SK-N-SH (cell line): ENCODE measurements around the gene IPO4. TPM values are rescaled to one million over a fixed set of nuclear protein-coding genes. Genes with fewer than 3 reads are reported as not detected.

Experiments used
- CTCF ChIA-PET: fragments of 300-600, 350-600 bp; formaldehyde crosslinking; extraction: SDS; loops from one replicate; lab custom pipeline; 2021; lab: Yijun Ruan, JAX
- POLR2A ChIA-PET: fragments of 350-600 bp; sonication (Branson Sonifier 250); formaldehyde crosslinking; extraction: SDS; loops from one replicate; lab custom pipeline; 2020; ENCODE audit warnings: antibody characterized with exemption, inconsistent platforms; lab: Yijun Ruan, JAX
- DNase-seq: peaks from one replicate; pipeline ENCODE4 v3.0.0; 2012
- H2AFZ ChIP-seq: fragments of 200-600 bp; sonication (generic); 2 replicates; pipeline ENCODE4 v1.8.1; 2016; ENCODE audit warnings: antibody characterized with exemption, mild to moderate bottlenecking, low read depth
- H3F3A ChIP-seq: fragments of 200-600 bp; sonication (generic); replicated peaks from 2 replicates; pipeline ENCODE3; 2016; ENCODE audit warnings: antibody characterized with exemption, mild to moderate bottlenecking; ENCODE audit not compliant: insufficient read depth
- H3K27ac ChIP-seq, 2 experiments: fragments of 200-500 bp in 1 of 2; fragments of 200-600 bp in 1 of 2; sonication (Bioruptor generic) in 1 of 2; sonication (generic), shearing (Covaris generic) in 1 of 2; 2 replicates each; pipeline versions ENCODE4 v1.5.1 to v1.6.1; 2014 to 2016; ENCODE audit warnings: low read depth in 2 of 2, inconsistent platforms in 1 of 2, low read length in 1 of 2, mild to moderate bottlenecking in 1 of 2, mixed read lengths in 1 of 2
- H3K27me3 ChIP-seq: fragments of 200-600 bp; sonication (generic), shearing (Covaris generic); 2 replicates; pipeline ENCODE4 v1.6.1; 2016; ENCODE audit warnings: mixed run types; ENCODE audit not compliant: insufficient read depth
- H3K36me3 ChIP-seq, 2 experiments: fragments of 200-500 bp in 1 of 2; fragments of 200-600 bp in 1 of 2; sonication (Bioruptor generic) in 1 of 2; sonication (generic) in 1 of 2; replicated peaks in 1 of 2; 2 replicates each; pipeline versions ENCODE3 to v1.5.1; 2014 to 2016; ENCODE audit warnings: low read length in 1 of 2, mild to moderate bottlenecking in 1 of 2; ENCODE audit not compliant: insufficient read depth in 2 of 2, control insufficient read depth in 1 of 2
- H3K4me1 ChIP-seq, 2 experiments: fragments of 200-500 bp in 1 of 2; fragments of 200-600 bp in 1 of 2; sonication (Bioruptor generic) in 1 of 2; sonication (generic), shearing (Covaris generic) in 1 of 2; 2 replicates each; pipeline versions ENCODE4 v1.5.1 to v1.6.1; 2014 to 2016; ENCODE audit warnings: low read depth in 1 of 2, low read length in 1 of 2, mixed run types in 1 of 2; ENCODE audit not compliant: insufficient read depth in 2 of 2, control insufficient read depth in 1 of 2
- H3K4me2 ChIP-seq: fragments of 200-600 bp; sonication (generic), shearing (Covaris generic); 2 replicates; pipeline ENCODE4 v1.6.1; 2017; ENCODE audit warnings: mixed run types
- H3K4me3 ChIP-seq, 2 experiments: fragments of 200-500 bp in 1 of 2; fragments of 200-600 bp in 1 of 2; sonication (Bioruptor generic) in 1 of 2; sonication (generic), shearing (Covaris generic) in 1 of 2; 2 replicates each; pipeline versions ENCODE4 v1.5.1 to v1.8.1; 2014 to 2016; ENCODE audit warnings: low read depth in 2 of 2, inconsistent platforms in 1 of 2, low read length in 1 of 2, mild to moderate bottlenecking in 1 of 2, mixed read lengths in 1 of 2, moderate library complexity in 1 of 2
- H3K79me2 ChIP-seq: fragments of 200-600 bp; sonication (generic); 2 replicates; pipeline ENCODE4 v1.8.1; 2017; ENCODE audit warnings: mild to moderate bottlenecking; ENCODE audit not compliant: insufficient read depth
- H3K9ac ChIP-seq: fragments of 200-600 bp; sonication (generic); 2 replicates; pipeline ENCODE4 v1.6.1; 2017; ENCODE audit warnings: mixed run types
- H3K9me2 ChIP-seq: fragments of 200-600 bp; sonication (generic); 2 replicates; pipeline ENCODE4 v1.6.1; 2017; ENCODE audit warnings: mixed run types
- H3K9me3 ChIP-seq: fragments of 200-600 bp; sonication (generic); 2 replicates; pipeline ENCODE4 v1.6.1; 2017; ENCODE audit warnings: mixed run types, mild to moderate bottlenecking, moderate library complexity
- H4K20me1 ChIP-seq: fragments of 200-600 bp; sonication (generic); 2 replicates; pipeline ENCODE4 v1.6.1; 2017; ENCODE audit warnings: mild to moderate bottlenecking, mixed run types; ENCODE audit not compliant: insufficient read depth
- CHD2 ChIP-seq: fragments of 150-350 bp; IDR thresholded peaks from 2 replicates; pipeline ENCODE4 v1.6.1; 2018; ENCODE audit warnings: low read length; ENCODE audit not compliant: partially characterized antibody
- CTCF ChIP-seq: fragments of 200-600 bp; sonication (generic); IDR thresholded peaks from 2 replicates; pipeline ENCODE4 v1.6.1; 2017; ENCODE audit warnings: antibody characterized with exemption, mild to moderate bottlenecking, moderate library complexity
- EZH2phosphoT487 ChIP-seq: fragments of 200-600 bp; sonication (generic); IDR thresholded peaks from 2 replicates; pipeline ENCODE4 v1.6.1; 2017; ENCODE audit warnings: low read depth, mixed run types, mild to moderate bottlenecking, antibody characterized with exemption, moderate library complexity, borderline replicate concordance
- FOSL2 ChIP-seq: IDR thresholded peaks from 2 replicates; pipeline ENCODE4 v1.4.0; 2012; ENCODE audit warnings: low read depth, mild to moderate bottlenecking, moderate library complexity, borderline replicate concordance
- FOXM1 ChIP-seq: IDR thresholded peaks from 2 replicates; pipeline ENCODE4 v1.4.0; 2012; ENCODE audit warnings: low read depth, mild to moderate bottlenecking
- MEF2A ChIP-seq: IDR thresholded peaks from 2 replicates; pipeline ENCODE4 v1.4.0; 2012; ENCODE audit warnings: low read depth, borderline replicate concordance
- NRF1 ChIP-seq: IDR thresholded peaks from 2 replicates; pipeline ENCODE4 v1.6.1; 2012; ENCODE audit warnings: low read depth, mild to moderate bottlenecking, low read length
- PBX3 ChIP-seq: IDR thresholded peaks from 2 replicates; pipeline ENCODE4; 2012
- RCOR1 ChIP-seq: fragments of 150-350 bp; IDR thresholded peaks from 2 replicates; pipeline ENCODE4 v1.6.1; 2017; ENCODE audit warnings: antibody characterized with exemption, low read length
- REST ChIP-seq: IDR thresholded peaks from 2 replicates; pipeline ENCODE4 v1.6.1; 2012; ENCODE audit warnings: mild to moderate bottlenecking, low read depth, low read length, moderate library complexity
- RXRA ChIP-seq: IDR thresholded peaks from 2 replicates; pipeline ENCODE4 v1.4.0; 2012; ENCODE audit warnings: low read depth, mild to moderate bottlenecking, borderline replicate concordance
- SIN3A ChIP-seq: IDR thresholded peaks from 2 replicates; pipeline ENCODE4 v1.6.1; 2012; ENCODE audit warnings: low read depth, mild to moderate bottlenecking, low read length, moderate library complexity, borderline replicate concordance
- SMC3 ChIP-seq: IDR thresholded peaks from 2 replicates; pipeline ENCODE4 v1.6.1; 2012; ENCODE audit warnings: low read depth, low read length, improper control_type of control experiment
- TAF1 ChIP-seq: IDR thresholded peaks from 2 replicates; pipeline ENCODE4 v1.6.1; 2012; ENCODE audit warnings: low read depth, mild to moderate bottlenecking, low read length, moderate library complexity, borderline replicate concordance
- TCF12 ChIP-seq: IDR thresholded peaks from 2 replicates; pipeline ENCODE4 v1.4.0; 2012
- USF1 ChIP-seq: IDR thresholded peaks from 2 replicates; pipeline ENCODE4 v1.4.0; 2012; ENCODE audit warnings: low read depth, borderline replicate concordance
- USF2 ChIP-seq: fragments of 150-350 bp; IDR thresholded peaks from 2 replicates; pipeline ENCODE4 v1.6.1; 2017; ENCODE audit warnings: antibody characterized with exemption, low read length, low read depth, borderline replicate concordance
- YY1 ChIP-seq: IDR thresholded peaks from 2 replicates; pipeline ENCODE4 v1.4.0; 2012; ENCODE audit warnings: low read depth, mild to moderate bottlenecking
- ZBTB33 ChIP-seq: IDR thresholded peaks from 2 replicates; pipeline ENCODE4 v1.4.0; 2012; ENCODE audit warnings: low read depth, borderline replicate concordance
- WGBS: methylation state at CpG from one replicate; pipeline ENCODE4 v1.1.6; 2017; ENCODE audit warnings: low lambda C conversion rate; 5-methylcytosine and 5-hydroxymethylcytosine counted together
- polyA plus RNA-seq, 3 experiments: library from polyadenylated mRNA; depleted of rRNA; stranded (reverse); fragments of >200 nt; gene quantifications; 2 replicates each; pipeline ENCODE4 v1.2.3, GENCODE V29; 2012

The IPO4 gene
- polyA plus RNA-seq, 1 of the 3 experiments (the other 2 are of a cell fraction), result 61.3 TPM

GRCh38 chr14:24155100-24155499 is 33.5 kb downstream of the IPO4 start:
- no peak overlapping the region for H3K4me3 ChIP-seq
- no peaks in the 10 kb centered on the region for H3K27me3 ChIP-seq
- H2AFZ ChIP-seq, result no peak overlapping the region
- no peak overlapping the region for H3K9ac ChIP-seq
- H3K4me2 ChIP-seq, result no peak overlapping the region
- DNase-seq, result no peak
- H3K27ac ChIP-seq, result no peak overlapping the region; a peak in 1 of 4 replicates
- 0 out of 2 replicates have a peak, but pooled peaks cover 2% of the 10 kb centered on the region for H4K20me1 ChIP-seq
- CTCF ChIA-PET, result no interaction called here
- peaks cover under 1% of the 10 kb centered on the region; the same call in 1 of the 2 replicates for H3K79me2 ChIP-seq
- 97% methylated on average over 10 of the region's 10 CpGs for WGBS
- H3K9me2 ChIP-seq, result no peaks in the 10 kb centered on the region
- no peaks in the 10 kb centered on the region for H3K9me3 ChIP-seq
- TF ChIP-seq PBX3 (no peak), TCF12 (no peak), USF1 (no peak), MEF2A (no peak), RCOR1 (no peak), ZBTB33 (no peak), SMC3 (no peak), YY1 (no peak), EZH2phosphoT487 (no peak), TAF1 (no peak), NRF1 (no peak), FOXM1 (no peak), USF2 (no peak), SIN3A (no peak), CHD2 (no peak), RXRA (no peak), REST (no peak), CTCF (no peak), FOSL2 (no peak)
- POLR2A ChIA-PET, result interaction anchor here (0.6 kb wide), 1 partner anchor 15 kb away, joined by 3 read pairs; no protein-coding TSS in a partner anchor
- H3K4me1 ChIP-seq, result peaks cover 0 to under 1% of the 10 kb centered on the region in 2 experiments; a peak in 1 of 4 replicates
- H3K36me3 ChIP-seq, result peaks cover 45 to 59% of the 10 kb centered on the region in 2 experiments
- peaks cover 11% of the 10 kb centered on the region for H3F3A ChIP-seq
